ENCODE data around the gene PEAK3. TPM values are rescaled to one million over a fixed set of nuclear protein-coding genes. Genes with fewer than 3 reads are reported as not detected.

PEAK3 gene
- total and polyA plus RNA-seq, 9 of the 15 experiments (the other 6 are each of a cell fraction or from before 2014, with no cell fraction given) = 0.07 to 0.40 TPM; not detected in 7

GRCh38 chr19:2237051-2237868 is 44.7 kb downstream of the PEAK3 start (continued):
- no peak for TF ChIP-seq SETDB1 (IDR thresholded peaks at IDR 0.05; ENCODE audit: low read length)
- TF ChIP-seq ZBTB7A (IDR thresholded peaks at IDR 0.05; ENCODE audit: borderline replicate concordance, control insufficient read depth, low read depth, low read length) = no peak
- TF ChIP-seq TBL1XR1 (IDR thresholded peaks at IDR 0.05; ENCODE audit: low read length in 2 of 2) = no peak
- TF ChIP-seq HDAC2 (IDR thresholded peaks at IDR 0.05) = peak; percentile 56; the same call in 1 of the 2 replicates
- no peak for TF ChIP-seq HDAC3 (IDR thresholded peaks at IDR 0.05; ENCODE audit: borderline replicate concordance, partially characterized antibody)
- TF ChIP-seq ZZZ3 (IDR thresholded peaks at IDR 0.05) = no peak
- no peak; the same call in 1 of the 2 replicates for TF ChIP-seq CXXC5 (CRISPR knock-in tag; IDR thresholded peaks at IDR 0.05)
- no peak for TF ChIP-seq CBX3 (IDR thresholded peaks at IDR 0.05; ENCODE audit: borderline replicate concordance in 1 of 2, low read length in 2 of 2)
- TF ChIP-seq ZNF140 (CRISPR knock-in tag; IDR thresholded peaks at IDR 0.05) = no peak
- TF ChIP-seq RFX7 (CRISPR knock-in tag; IDR thresholded peaks at IDR 0.05) = no peak
- TF ChIP-seq KLF10 (CRISPR knock-in tag; IDR thresholded peaks at IDR 0.05) = no peak
- TF ChIP-seq TGIF2 (CRISPR knock-in tag; IDR thresholded peaks at IDR 0.05) = 0 out of 2 replicates have a peak, but pooled peaks have one; percentile 93
- no peak for TF ChIP-seq FOXK2 (conservative IDR thresholded peaks at IDR 0.05 in 1 of 2, IDR thresholded peaks at IDR 0.05 in 1 of 2; ENCODE audit: low read depth in 2 of 2)
- TF ChIP-seq IFI16 (CRISPR knock-in tag; IDR thresholded peaks at IDR 0.05) = no peak
- TF ChIP-seq TAL1 (IDR thresholded peaks at IDR 0.05) = no peak
- TF ChIP-seq RERE (CRISPR knock-in tag; IDR thresholded peaks at IDR 0.05; ENCODE audit: borderline replicate concordance) = no peak
- TF ChIP-seq GATA2 (CRISPR knock-in tag; IDR thresholded peaks at IDR 0.05) = no peak
- no peak for TF ChIP-seq NKRF (IDR thresholded peaks at IDR 0.05; ENCODE audit: borderline replicate concordance)
- TF ChIP-seq CTCF (IDR thresholded peaks at IDR 0.05 in 2 of 3, conservative IDR thresholded peaks at IDR 0.05 in 1 of 3; ENCODE audit: insufficient read depth in 2 of 3, low read depth in 1 of 3, low read length in 3 of 3) = no peak
